GM23338 (cell line): ENCODE measurements around the gene CACNG8. TPM values are rescaled to one million over a fixed set of nuclear protein-coding genes. Genes with fewer than 3 reads are reported as not detected.

Experiments
- ATAC-seq: fragments of 200-7000 bp; cut with Tn5 transposase; 3 replicates; pipeline ENCODE4 v1.9.1; 2020
- DNase-seq: peaks from one replicate; pipeline ENCODE4 v3.0.0-alpha.2; 2015; ENCODE audit warnings: low spot score
- H2AFZ ChIP-seq: fragments of 200-600 bp; sonication (generic); 2 replicates; pipeline ENCODE4 v1.8.0; 2016; ENCODE audit warnings: antibody characterized with exemption, mild to moderate bottlenecking, moderate library complexity
- H3F3A ChIP-seq: fragments of 200-600 bp; sonication (generic); replicated peaks from 2 replicates; pipeline ENCODE4 v1.8.0; 2017; ENCODE audit warnings: antibody characterized with exemption, mixed run types, low read depth
- H3K27ac ChIP-seq: fragments of 200-600 bp; sonication (generic); 2 replicates; pipeline ENCODE4 v1.6.1; 2016; ENCODE audit warnings: low read depth
- H3K27me3 ChIP-seq: fragments of 200-600 bp; sonication (generic); 2 replicates; pipeline ENCODE4 v1.8.0; 2016; ENCODE audit warnings: mild to moderate bottlenecking, mixed run types, moderate library complexity; ENCODE audit not compliant: insufficient read depth
- H3K36me3 ChIP-seq: fragments of 200-600 bp; sonication (generic); 2 replicates; pipeline ENCODE4 v1.8.0; 2016; ENCODE audit warnings: mild to moderate bottlenecking; ENCODE audit not compliant: insufficient read depth
- H3K4me1 ChIP-seq: fragments of 200-600 bp; sonication (generic); 2 replicates; pipeline ENCODE4 v1.8.0; 2016; ENCODE audit warnings: mild to moderate bottlenecking, moderate library complexity; ENCODE audit not compliant: insufficient read depth
- H3K4me2 ChIP-seq: fragments of 200-600 bp; sonication (generic); 2 replicates; pipeline ENCODE4 v1.7.1; 2017; ENCODE audit warnings: mixed run types
- H3K4me3 ChIP-seq: fragments of 200-600 bp; sonication (generic); 2 replicates; pipeline ENCODE4 v1.6.1; 2016; ENCODE audit warnings: mixed run types
- H3K79me2 ChIP-seq: fragments of 200-600 bp; sonication (generic); replicated peaks from 2 replicates; pipeline ENCODE4 v1.8.0; 2017; ENCODE audit warnings: mild to moderate bottlenecking; ENCODE audit not compliant: insufficient read depth
- H3K9me2 ChIP-seq: fragments of 200-600 bp; sonication (generic); 2 replicates; pipeline ENCODE4 v1.8.0; 2017; ENCODE audit not compliant: insufficient read depth
- H4K20me1 ChIP-seq: fragments of 200-600 bp; sonication (generic); replicated peaks from 2 replicates; pipeline ENCODE4 v1.8.0; 2017; ENCODE audit warnings: mild to moderate bottlenecking; ENCODE audit not compliant: insufficient read depth
- H3K27ac Mint-ChIP-seq: 2 replicates; pipeline ENCODE4 v1.8.0; 2020; ENCODE audit warnings: inconsistent platforms, mild to moderate bottlenecking, moderate library complexity, mixed read lengths
- H3K27me3 Mint-ChIP-seq: 3 replicates; pipeline ENCODE4 v1.8.0; 2022; ENCODE audit warnings: low read depth, mild to moderate bottlenecking, moderate library complexity, mixed read lengths, inconsistent platforms; ENCODE audit not compliant: insufficient read depth, poor library complexity
- H3K36me3 Mint-ChIP-seq: 3 replicates; pipeline ENCODE4 v1.8.0; 2021; ENCODE audit warnings: low read depth, mild to moderate bottlenecking, inconsistent platforms, moderate library complexity, mixed read lengths
- H3K4me1 Mint-ChIP-seq: 3 replicates; pipeline ENCODE4 v1.8.0; 2020; ENCODE audit warnings: mild to moderate bottlenecking, inconsistent platforms, mixed read lengths
- H3K4me3 Mint-ChIP-seq: 3 replicates; pipeline ENCODE4 v1.8.0; 2021; ENCODE audit warnings: moderate library complexity, mild to moderate bottlenecking, inconsistent platforms, mixed read lengths
- H3K9me3 Mint-ChIP-seq: 3 replicates; pipeline ENCODE4 v1.8.0; 2020; ENCODE audit warnings: moderate library complexity, mild to moderate bottlenecking, inconsistent platforms, mixed read lengths
- CREB1 ChIP-seq: fragments of 250-450 bp; sonication (Bioruptor Pico); IDR thresholded peaks from 2 replicates; pipeline ENCODE4 v1.5.0; 2020; ENCODE audit warnings: low read depth, mild to moderate bottlenecking, moderate library complexity
- EZH2 ChIP-seq: fragments of 200-600 bp; sonication (generic); IDR thresholded peaks from one replicate; pipeline ENCODE4 v1.8.0; 2017; ENCODE audit warnings: antibody characterized with exemption, mild to moderate bottlenecking, low read depth; ENCODE audit not compliant: unreplicated experiment
- EZH2phosphoT487 ChIP-seq: fragments of 200-600 bp; sonication (generic); IDR thresholded peaks from one replicate; pipeline ENCODE4 v1.8.1; 2018; ENCODE audit warnings: antibody characterized with exemption; ENCODE audit not compliant: unreplicated experiment
- JUNB ChIP-seq: IDR thresholded peaks from one replicate; pipeline ENCODE4 v1.6.1; 2016; ENCODE audit warnings: antibody characterized with exemption; ENCODE audit not compliant: unreplicated experiment
- NANOG ChIP-seq: IDR thresholded peaks from 2 replicates; pipeline ENCODE4 v1.6.1; 2016; ENCODE audit warnings: antibody characterized with exemption, borderline replicate concordance
- POLR2AphosphoS5 ChIP-seq: IDR thresholded peaks from 2 replicates; pipeline ENCODE4 v1.6.1; 2016; ENCODE audit warnings: antibody characterized with exemption, low read depth
- STAT1 ChIP-seq: IDR thresholded peaks from one replicate; pipeline ENCODE4 v1.6.1; 2016; ENCODE audit warnings: antibody characterized with exemption; ENCODE audit not compliant: unreplicated experiment
- ZNF114 ChIP-seq: fragments of 250-450 bp; sonication (Bioruptor Pico); IDR thresholded peaks from 2 replicates; pipeline ENCODE4 v1.5.0; 2020; ENCODE audit warnings: mild to moderate bottlenecking, moderate library complexity
- ZNF331 ChIP-seq: fragments of 250-450 bp; sonication (Bioruptor Pico); IDR thresholded peaks from 2 replicates; pipeline ENCODE4 v1.5.0; 2020; ENCODE audit warnings: low read depth, mild to moderate bottlenecking, moderate library complexity
- polyA plus RNA-seq: library from polyadenylated mRNA; unstranded; fragments of >200 nt; fragmentation: Nextera tagmentation; extraction: Ambion mirVana; gene quantifications from 2 replicates; pipeline ENCODE4 v1.2.1, GENCODE V29; 2016
- total RNA-seq: library from RNA; depleted of rRNA; stranded (reverse); fragments of >200 nt; shearing (Covaris generic); gene quantifications from 2 replicates; pipeline ENCODE4 v1.2.3, GENCODE V29; 2014
- TF ChIP-seq, protein P1 (sequence below): IDR thresholded peaks from one replicate; pipeline ENCODE4 v1.6.1; 2018; ENCODE audit warnings: antibody characterized with exemption; ENCODE audit not compliant: unreplicated experiment
- TF ChIP-seq, protein P2 (sequence below): fragments of 250-450 bp; sonication (Bioruptor Pico); IDR thresholded peaks from 2 replicates; pipeline ENCODE4 v1.5.0; 2020; ENCODE audit warnings: mild to moderate bottlenecking, moderate library complexity

Gene CACNG8
- total and polyA plus RNA-seq, 2 experiments from 2014 or later = 2.2 to 3.9 TPM

DNA sequence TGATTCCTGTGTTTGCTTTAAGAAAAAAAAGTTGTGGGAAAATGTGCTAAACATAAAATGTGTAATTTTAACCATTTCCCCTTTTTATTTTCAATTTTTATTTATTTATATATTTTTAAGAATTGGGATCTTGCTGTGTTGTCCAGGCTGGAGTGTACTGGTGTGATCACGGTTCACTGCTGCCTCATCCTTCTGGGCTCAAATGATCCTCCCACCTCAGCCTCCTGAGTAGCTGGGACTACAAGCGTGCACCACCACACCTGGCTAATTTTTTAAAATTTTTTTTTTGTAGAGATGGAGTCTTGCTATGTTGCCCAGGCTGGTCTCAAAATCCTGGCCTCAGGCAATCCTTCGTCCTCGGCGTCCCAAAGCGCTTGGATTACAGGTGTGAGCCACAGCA is 47.7 kb downstream of the CACNG8 start (continued):
- TF ChIP-seq, protein P1, sequence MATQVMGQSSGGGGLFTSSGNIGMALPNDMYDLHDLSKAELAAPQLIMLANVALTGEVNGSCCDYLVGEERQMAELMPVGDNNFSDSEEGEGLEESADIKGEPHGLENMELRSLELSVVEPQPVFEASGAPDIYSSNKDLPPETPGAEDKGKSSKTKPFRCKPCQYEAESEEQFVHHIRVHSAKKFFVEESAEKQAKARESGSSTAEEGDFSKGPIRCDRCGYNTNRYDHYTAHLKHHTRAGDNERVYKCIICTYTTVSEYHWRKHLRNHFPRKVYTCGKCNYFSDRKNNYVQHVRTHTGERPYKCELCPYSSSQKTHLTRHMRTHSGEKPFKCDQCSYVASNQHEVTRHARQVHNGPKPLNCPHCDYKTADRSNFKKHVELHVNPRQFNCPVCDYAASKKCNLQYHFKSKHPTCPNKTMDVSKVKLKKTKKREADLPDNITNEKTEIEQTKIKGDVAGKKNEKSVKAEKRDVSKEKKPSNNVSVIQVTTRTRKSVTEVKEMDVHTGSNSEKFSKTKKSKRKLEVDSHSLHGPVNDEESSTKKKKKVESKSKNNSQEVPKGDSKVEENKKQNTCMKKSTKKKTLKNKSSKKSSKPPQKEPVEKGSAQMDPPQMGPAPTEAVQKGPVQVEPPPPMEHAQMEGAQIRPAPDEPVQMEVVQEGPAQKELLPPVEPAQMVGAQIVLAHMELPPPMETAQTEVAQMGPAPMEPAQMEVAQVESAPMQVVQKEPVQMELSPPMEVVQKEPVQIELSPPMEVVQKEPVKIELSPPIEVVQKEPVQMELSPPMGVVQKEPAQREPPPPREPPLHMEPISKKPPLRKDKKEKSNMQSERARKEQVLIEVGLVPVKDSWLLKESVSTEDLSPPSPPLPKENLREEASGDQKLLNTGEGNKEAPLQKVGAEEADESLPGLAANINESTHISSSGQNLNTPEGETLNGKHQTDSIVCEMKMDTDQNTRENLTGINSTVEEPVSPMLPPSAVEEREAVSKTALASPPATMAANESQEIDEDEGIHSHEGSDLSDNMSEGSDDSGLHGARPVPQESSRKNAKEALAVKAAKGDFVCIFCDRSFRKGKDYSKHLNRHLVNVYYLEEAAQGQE = no peak

DNA sequence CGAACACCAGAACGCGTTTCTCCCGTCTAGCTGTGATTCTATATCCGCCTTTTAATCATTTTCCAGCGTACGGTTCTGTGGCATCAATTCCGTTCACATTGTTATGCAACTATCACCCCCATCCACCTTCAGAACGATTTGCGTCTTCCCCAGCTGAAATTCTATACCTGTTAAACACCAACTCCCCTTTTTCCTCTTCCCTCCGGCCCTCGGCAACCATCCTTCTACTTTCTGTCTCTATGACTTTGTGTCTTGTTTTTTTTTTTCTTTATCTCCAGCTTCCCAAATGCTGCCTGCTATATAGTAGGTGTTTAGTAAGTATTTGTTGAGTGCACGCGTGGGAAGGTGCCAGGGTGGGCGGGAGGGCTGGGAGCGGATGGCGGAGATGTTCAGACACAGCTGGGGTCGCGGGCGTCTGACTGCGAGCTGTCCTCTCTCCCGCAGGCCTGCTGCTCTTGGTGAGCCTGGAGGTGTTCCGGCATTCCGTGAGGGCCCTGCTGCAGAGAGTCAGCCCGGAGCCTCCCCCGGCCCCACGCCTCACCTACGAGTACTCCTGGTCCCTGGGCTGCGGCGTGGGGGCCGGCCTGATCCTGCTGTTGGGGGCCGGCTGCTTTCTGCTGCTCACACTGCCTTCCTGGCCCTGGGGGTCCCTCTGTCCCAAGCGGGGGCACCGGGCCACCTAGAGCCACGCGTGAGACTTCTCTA is 48.9 kb downstream of the CACNG8 start:
- H4K20me1 ChIP-seq = no peaks in the 10 kb centered on the region
- H3K4me2 ChIP-seq = peak overlapping the region; percentile 74
- TF ChIP-seq ZNF331 (CRISPR knock-in tag) (no peak), CREB1 (no peak), ZNF114 (no peak), EZH2 (no peak), EZH2phosphoT487 (no peak), STAT1 (no peak), POLR2AphosphoS5 (no peak), JUNB (no peak), NANOG (no peak)
- TF ChIP-seq, protein P2, sequence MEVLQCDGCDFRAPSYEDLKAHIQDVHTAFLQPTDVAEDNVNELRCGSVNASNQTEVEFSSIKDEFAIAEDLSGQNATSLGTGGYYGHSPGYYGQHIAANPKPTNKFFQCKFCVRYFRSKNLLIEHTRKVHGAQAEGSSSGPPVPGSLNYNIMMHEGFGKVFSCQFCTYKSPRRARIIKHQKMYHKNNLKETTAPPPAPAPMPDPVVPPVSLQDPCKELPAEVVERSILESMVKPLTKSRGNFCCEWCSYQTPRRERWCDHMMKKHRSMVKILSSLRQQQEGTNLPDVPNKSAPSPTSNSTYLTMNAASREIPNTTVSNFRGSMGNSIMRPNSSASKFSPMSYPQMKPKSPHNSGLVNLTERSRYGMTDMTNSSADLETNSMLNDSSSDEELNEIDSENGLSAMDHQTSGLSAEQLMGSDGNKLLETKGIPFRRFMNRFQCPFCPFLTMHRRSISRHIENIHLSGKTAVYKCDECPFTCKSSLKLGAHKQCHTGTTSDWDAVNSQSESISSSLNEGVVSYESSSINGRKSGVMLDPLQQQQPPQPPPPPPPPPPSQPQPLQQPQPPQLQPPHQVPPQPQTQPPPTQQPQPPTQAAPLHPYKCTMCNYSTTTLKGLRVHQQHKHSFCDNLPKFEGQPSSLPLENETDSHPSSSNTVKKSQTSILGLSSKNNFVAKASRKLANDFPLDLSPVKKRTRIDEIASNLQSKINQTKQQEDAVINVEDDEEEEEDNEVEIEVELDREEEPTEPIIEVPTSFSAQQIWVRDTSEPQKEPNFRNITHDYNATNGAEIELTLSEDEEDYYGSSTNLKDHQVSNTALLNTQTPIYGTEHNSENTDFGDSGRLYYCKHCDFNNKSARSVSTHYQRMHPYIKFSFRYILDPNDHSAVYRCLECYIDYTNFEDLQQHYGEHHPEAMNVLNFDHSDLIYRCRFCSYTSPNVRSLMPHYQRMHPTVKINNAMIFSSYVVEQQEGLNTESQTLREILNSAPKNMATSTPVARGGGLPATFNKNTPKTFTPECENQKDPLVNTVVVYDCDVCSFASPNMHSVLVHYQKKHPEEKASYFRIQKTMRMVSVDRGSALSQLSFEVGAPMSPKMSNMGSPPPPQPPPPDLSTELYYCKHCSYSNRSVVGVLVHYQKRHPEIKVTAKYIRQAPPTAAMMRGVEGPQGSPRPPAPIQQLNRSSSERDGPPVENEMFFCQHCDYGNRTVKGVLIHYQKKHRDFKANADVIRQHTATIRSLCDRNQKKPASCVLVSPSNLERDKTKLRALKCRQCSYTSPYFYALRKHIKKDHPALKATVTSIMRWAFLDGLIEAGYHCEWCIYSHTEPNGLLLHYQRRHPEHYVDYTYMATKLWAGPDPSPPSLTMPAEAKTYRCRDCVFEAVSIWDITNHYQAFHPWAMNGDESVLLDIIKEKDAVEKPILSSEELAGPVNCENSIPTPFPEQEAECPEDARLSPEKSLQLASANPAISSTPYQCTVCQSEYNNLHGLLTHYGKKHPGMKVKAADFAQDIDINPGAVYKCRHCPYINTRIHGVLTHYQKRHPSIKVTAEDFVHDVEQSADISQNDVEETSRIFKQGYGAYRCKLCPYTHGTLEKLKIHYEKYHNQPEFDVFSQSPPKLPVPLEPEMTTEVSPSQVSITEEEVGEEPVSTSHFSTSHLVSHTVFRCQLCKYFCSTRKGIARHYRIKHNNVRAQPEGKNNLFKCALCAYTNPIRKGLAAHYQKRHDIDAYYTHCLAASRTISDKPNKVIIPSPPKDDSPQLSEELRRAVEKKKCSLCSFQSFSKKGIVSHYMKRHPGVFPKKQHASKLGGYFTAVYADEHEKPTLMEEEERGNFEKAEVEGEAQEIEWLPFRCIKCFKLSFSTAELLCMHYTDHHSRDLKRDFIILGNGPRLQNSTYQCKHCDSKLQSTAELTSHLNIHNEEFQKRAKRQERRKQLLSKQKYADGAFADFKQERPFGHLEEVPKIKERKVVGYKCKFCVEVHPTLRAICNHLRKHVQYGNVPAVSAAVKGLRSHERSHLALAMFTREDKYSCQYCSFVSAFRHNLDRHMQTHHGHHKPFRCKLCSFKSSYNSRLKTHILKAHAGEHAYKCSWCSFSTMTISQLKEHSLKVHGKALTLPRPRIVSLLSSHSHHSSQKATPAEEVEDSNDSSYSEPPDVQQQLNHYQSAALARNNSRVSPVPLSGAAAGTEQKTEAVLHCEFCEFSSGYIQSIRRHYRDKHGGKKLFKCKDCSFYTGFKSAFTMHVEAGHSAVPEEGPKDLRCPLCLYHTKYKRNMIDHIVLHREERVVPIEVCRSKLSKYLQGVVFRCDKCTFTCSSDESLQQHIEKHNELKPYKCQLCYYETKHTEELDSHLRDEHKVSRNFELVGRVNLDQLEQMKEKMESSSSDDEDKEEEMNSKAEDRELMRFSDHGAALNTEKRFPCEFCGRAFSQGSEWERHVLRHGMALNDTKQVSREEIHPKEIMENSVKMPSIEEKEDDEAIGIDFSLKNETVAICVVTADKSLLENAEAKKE (CRISPR knock-in tag) = no peak
- TF ChIP-seq, protein P1 = no peak

More for the DNA sequence above, 48.9 kb downstream of the CACNG8 start:
- H3K9me2 ChIP-seq = no peaks in the 10 kb centered on the region
- peaks cover 13% of the 10 kb centered on the region; the same call in 1 of the 2 replicates for H3F3A ChIP-seq
- H3K79me2 ChIP-seq = no peaks in the 10 kb centered on the region
- H3K27me3 Mint-ChIP-seq = peaks cover 13% of the 10 kb centered on the region
- H3K27ac Mint-ChIP-seq = peak overlapping the region; percentile 80
- peak overlapping the region; percentile 54 for H3K4me3 Mint-ChIP-seq
- peaks cover 24% of the 10 kb centered on the region for H3K4me1 Mint-ChIP-seq
- no peaks in the 10 kb centered on the region; the same call in 2 of the 3 replicates for H3K9me3 Mint-ChIP-seq
- no peaks in the 10 kb centered on the region for H3K36me3 ChIP-seq
- DNase-seq = peak; percentile 76
- H3K27ac ChIP-seq = peak overlapping the region; percentile 89
- H3K27me3 ChIP-seq = no peaks in the 10 kb centered on the region; the same call in 1 of the 2 replicates
- no peaks in the 10 kb centered on the region for H3K36me3 Mint-ChIP-seq
- peak overlapping the region; percentile 89 for H2AFZ ChIP-seq
- H3K4me1 ChIP-seq = peaks cover 12% of the 10 kb centered on the region
- peak overlapping the region; percentile 39 for H3K4me3 ChIP-seq
- ATAC-seq = peak; percentile 96
